ENCODE measurements around the gene CFAP65. TPM values are rescaled to one million over a fixed set of nuclear protein-coding genes. Genes with fewer than 3 reads are reported as not detected.

Gene CFAP65
- total and polyA plus RNA-seq, 9 of the 15 experiments (the other 6 are each of a cell fraction or from before 2014, with no cell fraction given), result not detected

DNA sequence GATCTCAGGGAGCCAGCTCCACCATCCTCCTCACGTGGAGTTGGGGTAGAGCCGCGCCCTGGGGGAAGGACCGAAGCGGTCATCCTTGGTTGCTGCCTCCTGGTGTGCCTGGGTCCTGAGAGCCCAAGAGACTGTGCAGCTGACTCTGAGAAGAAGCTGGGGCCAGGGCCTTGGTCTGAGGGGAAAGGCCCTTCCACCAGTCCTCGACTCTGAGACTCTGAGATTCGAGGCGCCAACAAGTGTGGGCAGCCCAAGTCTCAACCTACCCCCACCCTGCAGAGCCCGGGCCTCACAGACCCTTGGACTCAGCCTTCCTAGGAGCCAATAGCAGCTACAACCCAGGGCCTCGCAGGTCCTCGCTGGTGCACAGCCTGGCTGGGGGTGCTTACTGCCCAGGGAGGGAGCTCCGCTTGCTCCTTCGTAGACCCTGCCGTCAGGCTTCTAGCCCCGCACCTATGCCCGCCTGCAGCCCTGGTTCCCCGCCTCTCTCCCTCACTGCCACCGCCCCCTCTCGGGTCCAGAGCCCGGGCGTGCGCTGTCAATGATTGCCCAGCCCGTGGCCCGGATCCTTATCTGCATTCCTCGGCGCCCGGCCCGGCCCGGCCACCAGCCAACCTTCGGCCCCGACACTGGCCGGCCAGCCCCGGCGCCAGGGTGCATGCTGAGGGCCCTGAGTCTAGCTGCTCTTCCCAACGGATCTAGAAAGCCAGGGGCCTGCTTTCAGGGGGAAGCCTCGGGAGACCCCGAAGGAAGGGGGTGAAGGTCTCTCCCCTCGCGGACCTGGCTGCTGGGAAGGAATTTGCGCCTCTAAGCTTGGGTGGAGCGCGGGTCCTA lies 17.4 kb upstream of the CFAP65 start:
- POLR2A ChIA-PET, result interaction anchor here (0.8 kb wide), 1 partner anchor 52 kb away, joined by 3 read pairs; no protein-coding TSS in a partner anchor
- H3K27ac ChIP-seq (ENCODE audit: extremely low read depth, low read depth, low read length), result no peak overlapping the region
- FAIRE-seq (no peak), ATAC-seq (no peak; the same call in 2 of the 3 replicates), DNase-seq (ENCODE audit: extremely low read depth in 1 of 4, low spot score in 3 of 4) (peak in 3 of 4 experiments; percentile 10 to 41 (median 38))
- no peaks in the 10 kb centered on the region for H3K9me1 ChIP-seq (ENCODE audit: control insufficient read depth, insufficient read depth, low read length)
- H3K4me1 ChIP-seq (replicated peaks in 1 of 2; ENCODE audit: control insufficient read depth in 2 of 2, insufficient read depth in 2 of 2, low read length in 2 of 2), result peaks cover 0 to 25% of the 10 kb centered on the region in 2 experiments; a peak in 2 of 5 replicates
- CTCF ChIA-PET (ENCODE audit: low intra/inter-chr PET ratio), result interaction anchor here (0.6 to 2.3 kb wide), 4 partner anchors 59 to 240 kb away, joined by 3 to 17 read pairs (median 4); no protein-coding TSS in a partner anchor
- intact Hi-C loops (cut with micrococcal nuclease) (loop anchor here (1.0 to 5.0 kb wide), 3 partner anchors 61 to 97 kb away; partner anchors contain the start of gene CRYBA2), in situ Hi-C loops (cut with MboI) (loop anchor here (5.0 kb wide), 1 partner anchor 99 kb away; no protein-coding TSS in a partner anchor)
- H2AFZ ChIP-seq (ENCODE audit: low read depth, low read length), result no peak overlapping the region
- H3K9ac ChIP-seq (ENCODE audit: insufficient read depth in 1 of 2, low read depth in 2 of 2, low read length in 2 of 2), result no peak overlapping the region
- no peaks in the 10 kb centered on the region for H3K9me3 ChIP-seq (replicated peaks; ENCODE audit: control insufficient read depth, insufficient read depth, low read depth, low read length)
- no peaks in the 10 kb centered on the region for H3K79me2 ChIP-seq (ENCODE audit: control insufficient read depth, insufficient read depth, low read length)
- no peak overlapping the region for H3K4me2 ChIP-seq (ENCODE audit: insufficient read depth, low read length)
- peaks cover 14 to 57% of the 10 kb centered on the region in 2 experiments; a peak in 4 of 5 replicates for H3K27me3 ChIP-seq (ENCODE audit: control insufficient read depth in 2 of 2, insufficient read depth in 2 of 2, low read length in 2 of 2)
- no peaks in the 10 kb centered on the region for H3K36me3 ChIP-seq (ENCODE audit: control insufficient read depth, insufficient read depth, low read length)
- H4K20me1 ChIP-seq (replicated peaks; ENCODE audit: control insufficient read depth, insufficient read depth, low read length), result 0 out of 2 replicates have a peak, but pooled peaks cover 6% of the 10 kb centered on the region
- WGBS (ENCODE audit: insufficient coverage, low coverage, missing lambda C conversion rate), result 31% methylated on average over 17 of the region's 42 CpGs
- no TSS peak for BruUV-seq (replicated peaks)
- no peak overlapping the region for H3K4me3 ChIP-seq
- TF ChIP-seq, protein P1, sequence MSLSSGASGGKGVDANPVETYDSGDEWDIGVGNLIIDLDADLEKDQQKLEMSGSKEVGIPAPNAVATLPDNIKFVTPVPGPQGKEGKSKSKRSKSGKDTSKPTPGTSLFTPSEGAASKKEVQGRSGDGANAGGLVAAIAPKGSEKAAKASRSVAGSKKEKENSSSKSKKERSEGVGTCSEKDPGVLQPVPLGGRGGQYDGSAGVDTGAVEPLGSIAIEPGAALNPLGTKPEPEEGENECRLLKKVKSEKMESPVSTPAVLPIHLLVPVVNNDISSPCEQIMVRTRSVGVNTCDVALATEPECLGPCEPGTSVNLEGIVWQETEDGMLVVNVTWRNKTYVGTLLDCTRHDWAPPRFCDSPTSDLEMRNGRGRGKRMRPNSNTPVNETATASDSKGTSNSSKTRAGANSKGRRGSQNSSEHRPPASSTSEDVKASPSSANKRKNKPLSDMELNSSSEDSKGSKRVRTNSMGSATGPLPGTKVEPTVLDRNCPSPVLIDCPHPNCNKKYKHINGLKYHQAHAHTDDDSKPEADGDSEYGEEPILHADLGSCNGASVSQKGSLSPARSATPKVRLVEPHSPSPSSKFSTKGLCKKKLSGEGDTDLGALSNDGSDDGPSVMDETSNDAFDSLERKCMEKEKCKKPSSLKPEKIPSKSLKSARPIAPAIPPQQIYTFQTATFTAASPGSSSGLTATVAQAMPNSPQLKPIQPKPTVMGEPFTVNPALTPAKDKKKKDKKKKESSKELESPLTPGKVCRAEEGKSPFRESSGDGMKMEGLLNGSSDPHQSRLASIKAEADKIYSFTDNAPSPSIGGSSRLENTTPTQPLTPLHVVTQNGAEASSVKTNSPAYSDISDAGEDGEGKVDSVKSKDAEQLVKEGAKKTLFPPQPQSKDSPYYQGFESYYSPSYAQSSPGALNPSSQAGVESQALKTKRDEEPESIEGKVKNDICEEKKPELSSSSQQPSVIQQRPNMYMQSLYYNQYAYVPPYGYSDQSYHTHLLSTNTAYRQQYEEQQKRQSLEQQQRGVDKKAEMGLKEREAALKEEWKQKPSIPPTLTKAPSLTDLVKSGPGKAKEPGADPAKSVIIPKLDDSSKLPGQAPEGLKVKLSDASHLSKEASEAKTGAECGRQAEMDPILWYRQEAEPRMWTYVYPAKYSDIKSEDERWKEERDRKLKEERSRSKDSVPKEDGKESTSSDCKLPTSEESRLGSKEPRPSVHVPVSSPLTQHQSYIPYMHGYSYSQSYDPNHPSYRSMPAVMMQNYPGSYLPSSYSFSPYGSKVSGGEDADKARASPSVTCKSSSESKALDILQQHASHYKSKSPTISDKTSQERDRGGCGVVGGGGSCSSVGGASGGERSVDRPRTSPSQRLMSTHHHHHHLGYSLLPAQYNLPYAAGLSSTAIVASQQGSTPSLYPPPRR (CRISPR knock-in tag; IDR thresholded peaks at IDR 0.05; ENCODE audit: borderline replicate concordance), result no peak
- TF ChIP-seq ASH1L (IDR thresholded peaks at IDR 0.05; ENCODE audit: borderline replicate concordance, low read depth, partially characterized antibody) (no peak), POLR2A (conservative IDR thresholded peaks at IDR 0.05) (no peak), ZNF23 (CRISPR knock-in tag; IDR thresholded peaks at IDR 0.05) (no peak), GABPB2 (CRISPR knock-in tag; conservative IDR thresholded peaks at IDR 0.05) (no peak), HNRNPL (IDR thresholded peaks at IDR 0.05; ENCODE audit: low read depth, low read length) (no peak), STAT5B (CRISPR knock-in tag; IDR thresholded peaks at IDR 0.05) (no peak), FOSL1 (tag; conservative IDR thresholded peaks at IDR 0.05) (no peak), ZNF444 (CRISPR knock-in tag; IDR thresholded peaks at IDR 0.05) (no peak)
- TF ChIP-seq, protein P2, sequence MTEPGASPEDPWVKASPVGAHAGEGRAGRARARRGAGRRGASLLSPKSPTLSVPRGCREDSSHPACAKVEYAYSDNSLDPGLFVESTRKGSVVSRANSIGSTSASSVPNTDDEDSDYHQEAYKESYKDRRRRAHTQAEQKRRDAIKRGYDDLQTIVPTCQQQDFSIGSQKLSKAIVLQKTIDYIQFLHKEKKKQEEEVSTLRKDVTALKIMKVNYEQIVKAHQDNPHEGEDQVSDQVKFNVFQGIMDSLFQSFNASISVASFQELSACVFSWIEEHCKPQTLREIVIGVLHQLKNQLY (CRISPR knock-in tag; conservative IDR thresholded peaks at IDR 0.05), result no peak
- TF ChIP-seq, protein P3, sequence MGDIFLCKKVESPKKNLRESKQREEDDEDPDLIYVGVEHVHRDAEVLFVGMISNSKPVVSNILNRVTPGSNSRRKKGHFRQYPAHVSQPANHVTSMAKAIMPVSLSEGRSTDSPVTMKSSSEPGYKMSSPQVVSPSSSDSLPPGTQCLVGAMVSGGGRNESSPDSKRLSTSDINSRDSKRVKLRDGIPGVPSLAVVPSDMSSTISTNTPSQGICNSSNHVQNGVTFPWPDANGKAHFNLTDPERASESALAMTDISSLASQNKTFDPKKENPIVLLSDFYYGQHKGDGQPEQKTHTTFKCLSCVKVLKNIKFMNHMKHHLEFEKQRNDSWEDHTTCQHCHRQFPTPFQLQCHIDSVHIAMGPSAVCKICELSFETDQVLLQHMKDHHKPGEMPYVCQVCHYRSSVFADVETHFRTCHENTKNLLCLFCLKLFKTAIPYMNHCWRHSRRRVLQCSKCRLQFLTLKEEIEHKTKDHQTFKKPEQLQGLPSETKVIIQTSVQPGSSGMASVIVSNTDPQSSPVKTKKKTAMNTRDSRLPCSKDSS (IDR thresholded peaks at IDR 0.05; ENCODE audit: low read depth, partially characterized antibody), result no peak
- TF ChIP-seq, protein P4, sequence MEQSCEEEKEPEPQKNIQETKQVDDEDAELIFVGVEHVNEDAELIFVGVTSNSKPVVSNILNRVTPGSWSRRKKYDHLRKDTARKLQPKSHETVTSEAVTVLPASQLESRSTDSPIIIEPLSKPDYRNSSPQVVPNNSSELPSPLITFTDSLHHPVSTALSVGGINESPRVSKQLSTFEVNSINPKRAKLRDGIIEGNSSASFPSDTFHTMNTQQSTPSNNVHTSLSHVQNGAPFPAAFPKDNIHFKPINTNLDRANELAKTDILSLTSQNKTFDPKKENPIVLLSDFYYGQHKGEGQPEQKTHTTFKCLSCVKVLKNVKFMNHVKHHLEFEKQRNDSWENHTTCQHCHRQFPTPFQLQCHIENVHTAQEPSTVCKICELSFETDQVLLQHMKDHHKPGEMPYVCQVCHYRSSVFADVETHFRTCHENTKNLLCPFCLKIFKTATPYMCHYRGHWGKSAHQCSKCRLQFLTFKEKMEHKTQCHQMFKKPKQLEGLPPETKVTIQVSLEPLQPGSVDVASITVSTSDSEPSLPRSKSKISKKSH (CRISPR knock-in tag; IDR thresholded peaks at IDR 0.05), result no peak

All from K562 (cell line).